ENCODE measurements around the gene ARSJ.

DNA sequence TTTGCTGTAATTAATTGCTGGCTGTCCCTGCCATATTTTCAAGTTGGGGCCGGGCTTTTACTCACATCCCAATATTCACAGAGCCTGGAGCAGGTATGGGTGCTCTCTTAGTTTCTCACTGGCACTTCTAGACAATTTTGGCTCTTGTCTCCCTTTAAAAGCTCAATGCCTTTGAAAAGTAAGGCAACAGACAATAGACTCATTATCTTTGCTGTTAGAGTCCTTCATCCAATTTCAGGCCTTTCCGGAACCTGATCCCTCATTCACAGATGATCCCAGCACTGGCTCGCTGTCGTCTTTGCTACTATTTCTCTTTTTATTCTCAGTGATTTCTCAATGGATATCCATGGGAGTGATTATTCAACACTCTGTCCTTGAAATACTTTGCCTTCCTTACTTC, 6.7 kb downstream of the ARSJ start:
- TF ChIP-seq, protein P1, sequence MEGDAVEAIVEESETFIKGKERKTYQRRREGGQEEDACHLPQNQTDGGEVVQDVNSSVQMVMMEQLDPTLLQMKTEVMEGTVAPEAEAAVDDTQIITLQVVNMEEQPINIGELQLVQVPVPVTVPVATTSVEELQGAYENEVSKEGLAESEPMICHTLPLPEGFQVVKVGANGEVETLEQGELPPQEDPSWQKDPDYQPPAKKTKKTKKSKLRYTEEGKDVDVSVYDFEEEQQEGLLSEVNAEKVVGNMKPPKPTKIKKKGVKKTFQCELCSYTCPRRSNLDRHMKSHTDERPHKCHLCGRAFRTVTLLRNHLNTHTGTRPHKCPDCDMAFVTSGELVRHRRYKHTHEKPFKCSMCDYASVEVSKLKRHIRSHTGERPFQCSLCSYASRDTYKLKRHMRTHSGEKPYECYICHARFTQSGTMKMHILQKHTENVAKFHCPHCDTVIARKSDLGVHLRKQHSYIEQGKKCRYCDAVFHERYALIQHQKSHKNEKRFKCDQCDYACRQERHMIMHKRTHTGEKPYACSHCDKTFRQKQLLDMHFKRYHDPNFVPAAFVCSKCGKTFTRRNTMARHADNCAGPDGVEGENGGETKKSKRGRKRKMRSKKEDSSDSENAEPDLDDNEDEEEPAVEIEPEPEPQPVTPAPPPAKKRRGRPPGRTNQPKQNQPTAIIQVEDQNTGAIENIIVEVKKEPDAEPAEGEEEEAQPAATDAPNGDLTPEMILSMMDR (IDR thresholded peaks at IDR 0.05; ENCODE audit: low read depth, low read length, poor library complexity, severe bottlenecking), result no peak
- no peak for TF ChIP-seq EZH2phosphoT487 (IDR thresholded peaks at IDR 0.05; ENCODE audit: borderline replicate concordance, low read length)

All from DOHH2 (cell line).